Choroid plexus epithelial cell (primary cell): ENCODE measurements around the gene TMEM240.

ENCODE experiments used
- DNase-seq: peaks from one replicate; pipeline ENCODE4 v3.0.0-alpha.2; 2010; ENCODE audit warnings: low read depth
- H3K4me3 ChIP-seq: 2 replicates; pipeline ENCODE4 v1.5.1; 2011; ENCODE audit warnings: low read depth, mild to moderate bottlenecking, control low read depth, low read length, moderate library complexity
- CTCF ChIP-seq: conservative IDR thresholded peaks from 2 replicates; pipeline ENCODE4 v1.5.1; 2011; ENCODE audit warnings: low read depth, mild to moderate bottlenecking, control low read depth, inconsistent platforms, low read length, moderate library complexity

TMEM240 gene

DNA sequence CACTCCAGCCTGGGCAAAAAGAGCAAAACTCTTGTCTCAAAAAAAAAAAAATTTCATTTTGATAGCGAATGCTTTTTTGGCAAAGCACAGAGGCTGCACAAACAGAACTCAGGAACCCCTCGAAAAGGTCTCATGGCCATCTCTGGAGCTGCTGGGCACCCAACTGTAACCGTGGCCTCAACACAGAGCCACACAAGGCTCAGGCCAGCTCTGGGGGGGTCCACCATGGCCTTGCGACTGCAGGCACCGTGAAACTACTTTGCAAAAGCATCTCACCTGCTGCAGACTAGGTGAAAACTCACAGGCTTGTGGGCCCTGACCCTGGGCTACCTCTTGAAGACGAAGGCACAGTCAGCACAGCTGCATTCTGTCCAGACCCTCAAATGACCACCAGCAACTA, 16.1 kb upstream of the TMEM240 start:
- H3K4me3 ChIP-seq = no peak overlapping the region
- no peak for DNase-seq
- no peak for TF ChIP-seq CTCF

GRCh38 chr1:1554926-1555915, 14.8 kb upstream of the TMEM240 start:
- peak; percentile 91 for DNase-seq
- no peak overlapping the region for H3K4me3 ChIP-seq
- no peak for TF ChIP-seq CTCF

GRCh38 chr1:1554550-1554925, 14.1 kb upstream of the TMEM240 start:
- H3K4me3 ChIP-seq = no peak overlapping the region
- no peak for TF ChIP-seq CTCF
- no peak for DNase-seq

- DNase-seq = no peak
- no peak overlapping the region for H3K4me3 ChIP-seq
- TF ChIP-seq CTCF = no peak
Measured at GRCh38 chr1:1553821-1554494, 13.5 kb upstream of the TMEM240 start.

DNA sequence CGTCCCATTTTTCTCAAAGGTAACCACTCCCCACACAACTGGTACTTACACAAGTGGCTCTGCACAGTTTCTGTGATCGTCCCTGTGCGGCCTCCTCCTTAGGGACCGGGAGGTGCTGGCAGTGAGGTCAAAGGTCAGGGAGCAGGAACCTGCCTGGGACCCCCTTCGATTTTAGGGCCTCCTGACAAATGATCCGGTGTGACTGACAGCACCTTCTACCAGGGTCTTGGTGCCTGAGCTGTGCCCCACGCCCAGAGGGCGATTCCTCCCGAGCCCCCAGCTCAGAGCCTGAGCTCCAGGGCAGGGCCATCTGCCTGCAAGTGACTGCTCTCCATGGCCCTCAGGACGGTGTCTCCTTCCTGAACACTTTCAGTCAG, 11.8 kb upstream of the TMEM240 start:
- H3K4me3 ChIP-seq = no peak overlapping the region
- DNase-seq = no peak
- no peak for TF ChIP-seq CTCF

- no peak for DNase-seq
- no peak overlapping the region for H3K4me3 ChIP-seq
- no peak for TF ChIP-seq CTCF
Measured at GRCh38 chr1:1551524-1552262, 11.3 kb upstream of the TMEM240 start.
